IPS DF 6.9 (cell line): ENCODE data around the gene STARD7.

ENCODE experiments used
- DNase-seq: peaks from one replicate; pipeline ENCODE4 v3.0.0-alpha.2; 2013; ENCODE audit warnings: low read depth, low spot score
- H3K27ac ChIP-seq: one replicate; pipeline ENCODE4 v1.5.1; 2013; ENCODE audit warnings: low read length, control low read depth
- H3K27me3 ChIP-seq: 2 replicates; pipeline ENCODE4 v1.6.1; 2013; ENCODE audit warnings: mild to moderate bottlenecking, low read length; ENCODE audit not compliant: control insufficient read depth, insufficient read depth
- H3K36me3 ChIP-seq: 2 replicates; pipeline ENCODE4 v1.6.1; 2013; ENCODE audit warnings: low read length; ENCODE audit not compliant: control insufficient read depth, insufficient read depth
- H3K4me1 ChIP-seq: 2 replicates; pipeline ENCODE4 v1.6.1; 2013; ENCODE audit warnings: low read length; ENCODE audit not compliant: control insufficient read depth, insufficient read depth
- H3K4me3 ChIP-seq: 2 replicates; pipeline ENCODE4 v1.5.1; 2013; ENCODE audit warnings: mild to moderate bottlenecking, low read length
- H3K9me3 ChIP-seq: 2 replicates; pipeline ENCODE4 v1.6.1; 2013; ENCODE audit warnings: low read length, inconsistent platforms; ENCODE audit not compliant: control insufficient read depth, insufficient read depth
- WGBS: extraction: QIAGEN DNeasy Blood & Tissue Kit; methylation state at CpG from one replicate; pipeline ENCODE4 v1.1.7; 2013; ENCODE audit warnings: mixed read lengths, missing lambda C conversion rate; ENCODE audit not compliant: insufficient read length, insufficient coverage; 5-methylcytosine and 5-hydroxymethylcytosine counted together

The STARD7 gene

GRCh38 chr2:96154506-96155380 is 53.9 kb downstream of the STARD7 start:
- Histone ChIP-seq H3K27me3 (no peaks in the 10 kb centered on the region), H3K4me1 (peaks cover 6% of the 10 kb centered on the region; the same call in 1 of the 2 replicates), H3K9me3 (no peaks in the 10 kb centered on the region), H3K27ac (no peak overlapping the region), H3K36me3 (no peaks in the 10 kb centered on the region; the same call in 1 of the 2 replicates), H3K4me3 (no peak overlapping the region)
- no CpG with 5 or more reads among the region's 16 CpGs for WGBS
- DNase-seq = no peak

- H3K4me1 ChIP-seq = peaks cover 6% of the 10 kb centered on the region
- no peaks in the 10 kb centered on the region; the same call in 1 of the 2 replicates for H3K36me3 ChIP-seq
- H3K4me3 ChIP-seq = no peak overlapping the region
- no peak overlapping the region for H3K27ac ChIP-seq
- no peak for DNase-seq
- no CpG with 5 or more reads among the region's 7 CpGs for WGBS
- no peaks in the 10 kb centered on the region for H3K27me3 ChIP-seq
- H3K9me3 ChIP-seq = no peaks in the 10 kb centered on the region
These were observed 54.6 kb downstream of the STARD7 start for GRCh38 chr2:96153991-96154431.

GRCh38 chr2:96153291-96153713 is 55.3 kb downstream of the STARD7 start:
- no peaks in the 10 kb centered on the region for H3K27me3 ChIP-seq
- no peak overlapping the region for H3K4me3 ChIP-seq
- H3K9me3 ChIP-seq = no peaks in the 10 kb centered on the region
- no peak overlapping the region for H3K27ac ChIP-seq
- H3K4me1 ChIP-seq = peaks cover 11% of the 10 kb centered on the region
- no CpG with 5 or more reads among the region's 7 CpGs for WGBS
- no peaks in the 10 kb centered on the region; the same call in 1 of the 2 replicates for H3K36me3 ChIP-seq
- DNase-seq = no peak

- no peaks in the 10 kb centered on the region for H3K27me3 ChIP-seq
- WGBS = no CpG with 5 or more reads among the region's 13 CpGs
- no peaks in the 10 kb centered on the region; the same call in 1 of the 2 replicates for H3K36me3 ChIP-seq
- DNase-seq = no peak
- H3K27ac ChIP-seq = no peak overlapping the region
- H3K9me3 ChIP-seq = no peaks in the 10 kb centered on the region
- no peak overlapping the region for H3K4me3 ChIP-seq
- peaks cover 9% of the 10 kb centered on the region for H3K4me1 ChIP-seq
These were observed 56.1 kb downstream of the STARD7 start for GRCh38 chr2:96152304-96153161.

- Histone ChIP-seq H3K27ac (no peak overlapping the region), H3K27me3 (no peaks in the 10 kb centered on the region), H3K36me3 (no peaks in the 10 kb centered on the region; the same call in 1 of the 2 replicates), H3K9me3 (no peaks in the 10 kb centered on the region), H3K4me1 (peaks cover 9% of the 10 kb centered on the region), H3K4me3 (no peak overlapping the region)
- no CpG with 5 or more reads among the region's 9 CpGs for WGBS
- no peak for DNase-seq
These were observed 56.9 kb downstream of the STARD7 start for GRCh38 chr2:96151595-96152303.

- WGBS = no CpG with 5 or more reads among the region's 14 CpGs
- no peak for DNase-seq
- no peaks in the 10 kb centered on the region; the same call in 1 of the 2 replicates for H3K36me3 ChIP-seq
- no peak overlapping the region for H3K4me3 ChIP-seq
- no peaks in the 10 kb centered on the region for H3K9me3 ChIP-seq
- H3K27me3 ChIP-seq = no peaks in the 10 kb centered on the region
- peaks cover 9% of the 10 kb centered on the region for H3K4me1 ChIP-seq
- H3K27ac ChIP-seq = no peak overlapping the region
These were observed 57.6 kb downstream of the STARD7 start for GRCh38 chr2:96150791-96151594.

- Histone ChIP-seq H3K4me3 (no peak overlapping the region), H3K4me1 (peaks cover 9% of the 10 kb centered on the region), H3K36me3 (no peaks in the 10 kb centered on the region; the same call in 1 of the 2 replicates), H3K27ac (no peak overlapping the region), H3K9me3 (no peaks in the 10 kb centered on the region), H3K27me3 (no peaks in the 10 kb centered on the region; the same call in 1 of the 2 replicates)
- no peak for DNase-seq
- no CpG with 5 or more reads among the region's 6 CpGs for WGBS
These were observed 58.5 kb downstream of the STARD7 start for GRCh38 chr2:96150007-96150640.

GRCh38 chr2:96148410-96149217 is 60.0 kb downstream of the STARD7 start:
- no peaks in the 10 kb centered on the region for H3K9me3 ChIP-seq
- H3K4me1 ChIP-seq = peaks cover 13% of the 10 kb centered on the region
- no peaks in the 10 kb centered on the region; the same call in 1 of the 2 replicates for H3K36me3 ChIP-seq
- H3K4me3 ChIP-seq = no peak overlapping the region
- DNase-seq = no peak
- H3K27ac ChIP-seq = no peak overlapping the region
- no CpG with 5 or more reads among the region's 29 CpGs for WGBS
- no peaks in the 10 kb centered on the region; the same call in 1 of the 2 replicates for H3K27me3 ChIP-seq
